Mesenchymal stem cell (in vitro differentiated cells and primary cell): Measurements from ENCODE around the gene CLDN7.
A peak's percentile ranks its signal among the peaks of the same experiment; 100 is the strongest.

Source experiments
- DNase-seq: peaks from one replicate; pipeline ENCODE4 v3.0.0-alpha.2; 2013
- H2AFZ ChIP-seq: one replicate; pipeline ENCODE4 v1.6.1; 2013; ENCODE audit warnings: low read depth, mild to moderate bottlenecking, control low read depth, inconsistent platforms, low read length, moderate library complexity
- H2AK5ac ChIP-seq: 2 replicates; pipeline ENCODE4 v1.6.1; 2013; ENCODE audit warnings: low read length, moderate library complexity, mild to moderate bottlenecking, inconsistent platforms; ENCODE audit not compliant: severe bottlenecking
- H2BK120ac ChIP-seq: one replicate; pipeline ENCODE4 v1.6.1; 2013; ENCODE audit warnings: low read depth, mild to moderate bottlenecking, inconsistent platforms, low read length, moderate library complexity
- H2BK12ac ChIP-seq, 2 experiments: one replicate each; pipeline ENCODE4 v1.6.1; 2013; ENCODE audit warnings: inconsistent platforms in 2 of 2, low read length in 2 of 2, mild to moderate bottlenecking in 2 of 2, moderate library complexity in 2 of 2, control low read depth in 1 of 2
- H2BK15ac ChIP-seq: one replicate; pipeline ENCODE4 v1.6.1; 2013; ENCODE audit warnings: mild to moderate bottlenecking, low read depth, inconsistent platforms; ENCODE audit not compliant: poor library complexity, severe bottlenecking
- H2BK5ac ChIP-seq: 2 replicates; pipeline ENCODE4 v1.6.1; 2013; ENCODE audit warnings: low read depth, mild to moderate bottlenecking, low read length, control low read depth, inconsistent platforms; ENCODE audit not compliant: poor library complexity, severe bottlenecking
- H3K14ac ChIP-seq, 2 experiments: one replicate each; pipeline ENCODE4 v1.6.1; 2013; ENCODE audit warnings: inconsistent platforms in 2 of 2, low read length in 2 of 2, control low read depth in 1 of 2, mild to moderate bottlenecking in 1 of 2, moderate library complexity in 1 of 2
- H3K18ac ChIP-seq, 2 experiments: one replicate each; pipeline ENCODE4 v1.6.1; 2013; ENCODE audit warnings: inconsistent platforms in 2 of 2, low read length in 2 of 2, control low read depth in 1 of 2, low read depth in 1 of 2, mild to moderate bottlenecking in 1 of 2
- H3K23ac ChIP-seq, 2 experiments: one replicate each; pipeline ENCODE4 v1.6.1; 2013; ENCODE audit warnings: inconsistent platforms in 2 of 2, low read length in 2 of 2, mild to moderate bottlenecking in 2 of 2, moderate library complexity in 2 of 2, control low read depth in 1 of 2
- H3K27ac ChIP-seq: 2 replicates; pipeline ENCODE4 v1.5.1; 2013; ENCODE audit warnings: mild to moderate bottlenecking, moderate library complexity, low read length, control low read depth, inconsistent platforms; ENCODE audit not compliant: poor library complexity, severe bottlenecking
- H3K27me3 ChIP-seq, 2 experiments: 2 replicates each; pipeline versions ENCODE4 v1.6.1 to v1.7.0; 2013; ENCODE audit warnings: low read length in 2 of 2, mild to moderate bottlenecking in 2 of 2, moderate library complexity in 2 of 2, control low read depth in 1 of 2, inconsistent platforms in 1 of 2; ENCODE audit not compliant: control insufficient read depth in 1 of 2, insufficient read depth in 1 of 2
- H3K36me3 ChIP-seq, 2 experiments: 2 replicates each; pipeline versions ENCODE4 v1.6.1 to v1.7.0; 2013; ENCODE audit warnings: low read length in 2 of 2, control low read depth in 1 of 2, inconsistent platforms in 1 of 2, low read depth in 1 of 2, mild to moderate bottlenecking in 1 of 2; ENCODE audit not compliant: insufficient read depth in 2 of 2, control insufficient read depth in 1 of 2
- H3K4ac ChIP-seq, 2 experiments: one replicate each; pipeline ENCODE4 v1.6.1; 2013; ENCODE audit warnings: inconsistent platforms in 2 of 2, low read length in 2 of 2, mild to moderate bottlenecking in 2 of 2, moderate library complexity in 2 of 2, control low read depth in 1 of 2, low read depth in 1 of 2
- H3K4me1 ChIP-seq: 2 replicates; pipeline ENCODE4 v1.6.1; 2013; ENCODE audit warnings: low read depth, low read length, control low read depth; ENCODE audit not compliant: control insufficient read depth, insufficient read depth
- H3K4me2 ChIP-seq: 2 replicates; pipeline ENCODE4 v1.6.1; 2013; ENCODE audit warnings: low read length, mild to moderate bottlenecking, inconsistent platforms; ENCODE audit not compliant: poor library complexity, severe bottlenecking
- H3K4me3 ChIP-seq, 2 experiments: 2 replicates each; pipeline versions ENCODE4 v1.5.1 to v1.7.0; 2013; ENCODE audit warnings: low read length in 2 of 2, mild to moderate bottlenecking in 2 of 2, control low read depth in 1 of 2, low read depth in 1 of 2; ENCODE audit not compliant: insufficient read depth in 1 of 2
- H3K79me1 ChIP-seq: replicated peaks from 2 replicates; pipeline ENCODE4 v1.6.1; 2013; ENCODE audit warnings: mild to moderate bottlenecking, control low read depth, low read length, inconsistent platforms; ENCODE audit not compliant: poor library complexity, severe bottlenecking
- H3K9ac ChIP-seq: 2 replicates; pipeline ENCODE4 v1.7.0; 2013; ENCODE audit warnings: mild to moderate bottlenecking, low read length, moderate library complexity
- H3K9me3 ChIP-seq: 2 replicates; pipeline ENCODE4 v1.7.0; 2013; ENCODE audit warnings: mild to moderate bottlenecking, low read length; ENCODE audit not compliant: control insufficient read depth
- H4K8ac ChIP-seq: one replicate; pipeline ENCODE4 v1.6.1; 2013; ENCODE audit warnings: inconsistent platforms, mild to moderate bottlenecking, low read length, moderate library complexity
- H4K91ac ChIP-seq: one replicate; pipeline ENCODE4 v1.6.1; 2013; ENCODE audit warnings: mild to moderate bottlenecking, low read length, inconsistent platforms
- WGBS: methylation state at CpG from one replicate; pipeline ENCODE4 v1.1.7; 2013; ENCODE audit warnings: mixed read lengths; 5-methylcytosine and 5-hydroxymethylcytosine counted together

The CLDN7 gene

GRCh38 chr17:7242717-7243452, 19.4 kb downstream of the CLDN7 start:
- H2BK120ac ChIP-seq: peak overlapping the region; percentile 21

GRCh38 chr17:7241783-7242716, 20.2 kb downstream of the CLDN7 start, which contains the start of gene GABARAP:
Gene GABARAP (minus strand): TSS chr17:7242449. CDS start chr17:7242330, 119 bp downstream.
- Histone ChIP-seq H3K14ac (peak within 1 kb of the TSS in 1 of 2 experiments; percentile 100), H2BK12ac (peak within 1 kb of the TSS; percentile 65 to 91), H3K27me3 (no peaks in the 10 kb centered on the region), H2BK15ac (peak within 1 kb of the TSS; percentile 99), H3K27ac (peak within 1 kb of the TSS; percentile 98), H3K4me3 (peak within 1 kb of the TSS; percentile 89 to 98), H3K4me1 (peaks cover 15% of the 10 kb centered on the region), H3K36me3 (peaks cover 32 to 47% of the 10 kb centered on the region in 2 experiments), H3K9ac (peak within 1 kb of the TSS; percentile 97), H4K8ac (peak within 1 kb of the TSS; percentile 95), H3K4me2 (peak within 1 kb of the TSS; percentile 92), H2AK5ac (peak within 1 kb of the TSS; percentile 78), H3K9me3 (no peaks in the 10 kb centered on the region), H4K91ac (peak within 1 kb of the TSS; percentile 98), H3K23ac (peak within 1 kb of the TSS in 1 of 2 experiments; percentile 97), H3K79me1 (peaks cover 14% of the 10 kb centered on the region), H2BK120ac (peak within 1 kb of the TSS; percentile 21), H2BK5ac (peak within 1 kb of the TSS; percentile 53), H2AFZ (peak within 1 kb of the TSS; percentile 78), H3K4ac (peak within 1 kb of the TSS; percentile 79 to 97), H3K18ac (peak within 1 kb of the TSS; percentile 90 to 99)
- under 1% methylated on average over 53 of the region's 62 CpGs for WGBS
- DNase-seq: peak; percentile 95

More at GRCh38 chr17:7242717-7243452, 19.4 kb downstream of the CLDN7 start:
- peak overlapping the region; percentile 36 to 96 for H3K4ac ChIP-seq
- peak overlapping the region; percentile 31 for H2AK5ac ChIP-seq
- no peaks in the 10 kb centered on the region for H3K9me3 ChIP-seq
- peak overlapping the region; percentile 54 for H4K8ac ChIP-seq
- no peak overlapping the region for H2BK15ac ChIP-seq
- WGBS: 1% methylated on average over 48 of the region's 49 CpGs
- H2AFZ ChIP-seq: peak overlapping the region; percentile 78
- peak overlapping the region; percentile 97 for H3K9ac ChIP-seq
- H3K14ac ChIP-seq: peak overlapping the region in 1 of 2 experiments; percentile 80
- H3K27ac ChIP-seq: peak overlapping the region; percentile 98
- DNase-seq: peak; percentile 97
- peak overlapping the region in 1 of 2 experiments; percentile 84 for H3K23ac ChIP-seq
- H4K91ac ChIP-seq: peak overlapping the region; percentile 4
- H3K79me1 ChIP-seq: peaks cover 14% of the 10 kb centered on the region
- peak overlapping the region; percentile 91 for H3K4me2 ChIP-seq
- H3K18ac ChIP-seq: peak overlapping the region; percentile 68 to 90
- peaks cover 32 to 47% of the 10 kb centered on the region in 2 experiments for H3K36me3 ChIP-seq
- H3K27me3 ChIP-seq: no peaks in the 10 kb centered on the region
- peak overlapping the region; percentile 14 for H2BK5ac ChIP-seq
- peak overlapping the region; percentile 89 to 98 for H3K4me3 ChIP-seq
- peak overlapping the region; percentile 20 to 45 for H2BK12ac ChIP-seq
- H3K4me1 ChIP-seq: peaks cover 15% of the 10 kb centered on the region

DNA sequence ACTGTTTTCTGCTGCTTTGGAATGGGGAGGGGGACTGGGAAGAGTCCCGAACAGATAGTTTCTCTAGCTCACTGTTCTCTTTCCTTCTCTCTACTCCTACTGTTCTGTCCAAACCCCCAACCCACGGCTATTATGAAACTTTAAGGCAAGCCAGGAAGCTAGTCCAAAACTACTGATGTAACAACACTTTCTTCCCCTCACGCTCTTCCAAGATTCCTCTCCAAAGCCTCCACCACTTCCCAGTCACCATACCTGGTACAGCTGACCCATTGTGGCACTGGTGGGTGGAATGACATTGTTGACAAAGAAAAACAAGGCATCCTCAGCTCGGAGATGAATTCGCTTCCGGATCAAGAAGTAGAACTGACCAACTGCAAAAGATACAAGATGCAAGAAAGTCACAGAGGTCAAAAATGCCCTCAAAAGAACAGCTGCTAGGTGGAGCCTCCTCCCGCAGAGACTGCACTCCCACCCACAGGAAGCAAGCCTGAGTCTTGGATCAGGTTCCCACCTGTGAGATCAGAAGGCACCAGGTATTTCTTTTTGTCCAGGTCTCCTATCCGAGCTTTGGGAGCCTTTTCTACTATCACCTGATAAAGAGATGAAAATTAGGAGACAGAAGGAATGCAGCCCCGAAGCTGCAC, 21.1 kb downstream of the CLDN7 start:
- no peak overlapping the region for H2AFZ ChIP-seq
- no peaks in the 10 kb centered on the region for H3K9me3 ChIP-seq
- DNase-seq: no peak
- peak overlapping the region in 1 of 2 experiments; percentile 64 for H3K14ac ChIP-seq
- peak overlapping the region; percentile 98 for H3K27ac ChIP-seq
- WGBS: 49% methylated on average over 8 of the region's 9 CpGs
- peak overlapping the region; percentile 78 for H2AK5ac ChIP-seq
- peak overlapping the region in 1 of 2 experiments; percentile 58 for H3K18ac ChIP-seq
- H2BK12ac ChIP-seq: no peak overlapping the region
- H4K91ac ChIP-seq: no peak overlapping the region
- peaks cover 13% of the 10 kb centered on the region for H3K79me1 ChIP-seq
- H3K9ac ChIP-seq: peak overlapping the region; percentile 97
- H3K27me3 ChIP-seq: no peaks in the 10 kb centered on the region
- H3K36me3 ChIP-seq: peaks cover 34 to 47% of the 10 kb centered on the region in 2 experiments
- H3K4me2 ChIP-seq: peak overlapping the region; percentile 92
- H3K23ac ChIP-seq: peak overlapping the region in 1 of 2 experiments; percentile 84
- peak overlapping the region in 1 of 2 experiments; percentile 89 for H3K4ac ChIP-seq
- peak overlapping the region; percentile 89 to 98 for H3K4me3 ChIP-seq
- H2BK120ac ChIP-seq: no peak overlapping the region
- no peak overlapping the region for H2BK5ac ChIP-seq
- H2BK15ac ChIP-seq: no peak overlapping the region
- no peak overlapping the region for H4K8ac ChIP-seq
- peaks cover 21% of the 10 kb centered on the region for H3K4me1 ChIP-seq
